ENCODE measurements around the gene RASSF4. TPM values are rescaled to one million over a fixed set of nuclear protein-coding genes. Genes with fewer than 3 reads are reported as not detected.

RASSF4 gene
- total RNA-seq, 4 donors from 2014 or later, result 23.5 to 57.7 (median 31.6) TPM

- Histone ChIP-seq H3K36me3 (peaks cover 0 to 58% of the 10 kb centered on the region in 2 donors), H3K9me3 (no peaks in the 10 kb centered on the region), H3K4me3 (peak overlapping the region in 1 of 2 donors; percentile 65), H3K27ac (peak overlapping the region; percentile 60 to 94 (median 92)), H3K27me3 (no peaks in the 10 kb centered on the region), H3K4me1 (peaks cover 0 to 77% (median 25%) of the 10 kb centered on the region in 3 donors)
- TF ChIP-seq CTCF (IDR thresholded peaks at IDR 0.05), result no peak
- TF ChIP-seq POLR2AphosphoS5 (IDR thresholded peaks at IDR 0.05), result no peak
- WGBS, 2 donors (ENCODE audit: low coverage in 1 of 2), result 60% methylated on average over 5 of the region's 18 CpGs; no CpG with 5 or more reads in 1 of the 2 donors
- no peak for ATAC-seq
Measured at GRCh38 chr10:44973323-44974081, 13.9 kb downstream of the RASSF4 start.

- TF ChIP-seq POLR2AphosphoS5 (IDR thresholded peaks at IDR 0.05) (peak; percentile 12), POLR2A (IDR thresholded peaks at IDR 0.05) (no peak)
- H3K4me3 ChIP-seq, result peak overlapping the region; percentile 29 to 65
- no peak for ATAC-seq
- peaks cover 0 to 58% of the 10 kb centered on the region in 2 donors for H3K36me3 ChIP-seq
- peak overlapping the region; percentile 60 to 94 (median 92) for H3K27ac ChIP-seq
- 21% methylated on average over 2 of the region's 7 CpGs; no CpG with 5 or more reads in 1 of the 2 donors for WGBS, 2 donors (ENCODE audit: low coverage in 1 of 2)
- peaks cover 0 to 77% (median 27%) of the 10 kb centered on the region in 3 donors for H3K4me1 ChIP-seq
- H3K9me3 ChIP-seq, result no peaks in the 10 kb centered on the region
- no peaks in the 10 kb centered on the region for H3K27me3 ChIP-seq
Measured at GRCh38 chr10:44974082-44974627, 14.6 kb downstream of the RASSF4 start.

GRCh38 chr10:44974628-44975430 lies 15.2 kb downstream of the RASSF4 start:
- Histone ChIP-seq H3K27ac (peak overlapping the region; percentile 60 to 94 (median 92)), H3K27me3 (no peaks in the 10 kb centered on the region), H3K36me3 (peaks cover 0 to 54% of the 10 kb centered on the region in 2 donors), H3K4me3 (peak overlapping the region; percentile 29 to 65), H3K9me3 (no peaks in the 10 kb centered on the region), H3K4me1 (peaks cover 0 to 77% (median 34%) of the 10 kb centered on the region in 3 donors)
- WGBS, 2 donors (ENCODE audit: low coverage in 1 of 2), result 0% methylated on average over 6 to 9 of the region's 46 CpGs
- peak; percentile 65 for ATAC-seq
- TF ChIP-seq EP300 (IDR thresholded peaks at IDR 0.05) (no peak), POLR2AphosphoS5 (IDR thresholded peaks at IDR 0.05) (peak; percentile 69), CTCF (IDR thresholded peaks at IDR 0.05) (peak in 3 of 4 experiments; percentile 96 to 100 (median 98)), POLR2A (IDR thresholded peaks at IDR 0.05) (peak; percentile 32 to 34)

- Histone ChIP-seq H3K4me1 (peaks cover 0 to 82% (median 42%) of the 10 kb centered on the region in 3 donors), H3K4me3 (peak overlapping the region in 1 of 2 donors; percentile 65), H3K27me3 (no peaks in the 10 kb centered on the region), H3K9me3 (no peaks in the 10 kb centered on the region), H3K27ac (peak overlapping the region; percentile 60 to 94 (median 92)), H3K36me3 (peaks cover 0 to 45% of the 10 kb centered on the region in 2 donors)
- WGBS, 2 donors (ENCODE audit: low coverage in 1 of 2), result 50 to 60% methylated on average over 1 of the region's 10 CpGs
- peak; percentile 20 for ATAC-seq
- TF ChIP-seq EP300 (IDR thresholded peaks at IDR 0.05), result no peak
- TF ChIP-seq POLR2AphosphoS5 (IDR thresholded peaks at IDR 0.05), result peak; percentile 90
- no peak for TF ChIP-seq CTCF (IDR thresholded peaks at IDR 0.05)
- peak in 1 of 2 donors; percentile 52 for TF ChIP-seq POLR2A (IDR thresholded peaks at IDR 0.05)
Measured at GRCh38 chr10:44975431-44976331, 16.1 kb downstream of the RASSF4 start.
